NCI-H2227 treated with DMSO at 0.1 percent for 48 hours (cell line): Measurements from ENCODE around the gene CDC34.

Source experiments
- DNase-seq: peaks from one replicate; lab custom pipeline; 2025; lab: John Stamatoyannopoulos, UW

Gene CDC34

GRCh38 chr19:531753-532560 is at the start of gene CDC34:
TSS of gene CDC34 (plus strand) at chr19:531760. CDS start at chr19:531932, 172 bp downstream.
- DNase-seq = no peak

- DNase-seq = no peak
Measured at GRCh38 chr19:482186-483041, 49.1 kb upstream of the CDC34 start.

- DNase-seq = no peak
Measured at GRCh38 chr19:483332-484072, 48.1 kb upstream of the CDC34 start.

- DNase-seq = no peak
Measured at GRCh38 chr19:484494-484893, 47.1 kb upstream of the CDC34 start.

- no peak for DNase-seq
Measured at GRCh38 chr19:485077-485476, 46.5 kb upstream of the CDC34 start.

GRCh38 chr19:485583-486236 is 45.9 kb upstream of the CDC34 start:
- no peak for DNase-seq

- DNase-seq = peak; percentile 86
Measured at GRCh38 chr19:488505-489417, 42.8 kb upstream of the CDC34 start.

GRCh38 chr19:489418-490196 is 42.0 kb upstream of the CDC34 start:
- no peak for DNase-seq

- DNase-seq = no peak
Measured at GRCh38 chr19:491146-491741, 40.3 kb upstream of the CDC34 start.

GRCh38 chr19:492091-492531 is 39.4 kb upstream of the CDC34 start:
- no peak for DNase-seq

GRCh38 chr19:493391-494170 is 38.0 kb upstream of the CDC34 start:
- DNase-seq = no peak

- DNase-seq = no peak
Measured at GRCh38 chr19:494171-495080, 37.1 kb upstream of the CDC34 start.

- DNase-seq = no peak
Measured at GRCh38 chr19:495081-495401, 36.5 kb upstream of the CDC34 start.

GRCh38 chr19:495402-496111 is 36.0 kb upstream of the CDC34 start:
- DNase-seq = no peak

GRCh38 chr19:496112-496665 is 35.4 kb upstream of the CDC34 start, which contains the start of gene MADCAM1:
TSS of gene MADCAM1 (plus strand) at chr19:496486. CDS start at chr19:496500, 14 bp downstream.
- no peak for DNase-seq

- DNase-seq = no peak
Measured at GRCh38 chr19:496986-497385, 34.6 kb upstream of the CDC34 start.

GRCh38 chr19:497491-497868 is 34.1 kb upstream of the CDC34 start:
- DNase-seq = no peak
